Inferior parietal cortex (tissue), 1 donor: Measurements from ENCODE around the gene TRIM52.

Experiments
- DNase-seq: peaks from one replicate; pipeline ENCODE4 v3.0.0-alpha.2; 2016; ENCODE audit errors: extremely low spot score

Gene TRIM52

DNA sequence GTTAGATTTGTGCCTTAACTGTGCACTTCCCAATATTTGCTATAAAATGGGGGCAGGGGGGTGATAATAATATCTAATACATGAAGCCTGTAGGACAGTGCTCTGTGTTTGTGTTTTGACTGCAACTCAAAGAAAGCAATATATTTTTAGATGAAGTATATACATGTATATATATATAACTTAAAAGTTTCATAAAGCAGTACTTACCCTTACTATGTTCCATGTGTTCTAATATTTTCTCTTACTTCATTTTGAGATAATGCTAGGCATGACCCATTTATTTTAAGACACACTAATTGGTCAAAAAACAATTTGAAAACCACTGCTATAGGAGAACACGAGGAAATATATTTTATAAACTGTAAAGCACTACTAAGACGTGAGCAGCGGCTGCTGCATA is 2.4 kb downstream of the TRIM52 start:
- DNase-seq: no peak

DNA sequence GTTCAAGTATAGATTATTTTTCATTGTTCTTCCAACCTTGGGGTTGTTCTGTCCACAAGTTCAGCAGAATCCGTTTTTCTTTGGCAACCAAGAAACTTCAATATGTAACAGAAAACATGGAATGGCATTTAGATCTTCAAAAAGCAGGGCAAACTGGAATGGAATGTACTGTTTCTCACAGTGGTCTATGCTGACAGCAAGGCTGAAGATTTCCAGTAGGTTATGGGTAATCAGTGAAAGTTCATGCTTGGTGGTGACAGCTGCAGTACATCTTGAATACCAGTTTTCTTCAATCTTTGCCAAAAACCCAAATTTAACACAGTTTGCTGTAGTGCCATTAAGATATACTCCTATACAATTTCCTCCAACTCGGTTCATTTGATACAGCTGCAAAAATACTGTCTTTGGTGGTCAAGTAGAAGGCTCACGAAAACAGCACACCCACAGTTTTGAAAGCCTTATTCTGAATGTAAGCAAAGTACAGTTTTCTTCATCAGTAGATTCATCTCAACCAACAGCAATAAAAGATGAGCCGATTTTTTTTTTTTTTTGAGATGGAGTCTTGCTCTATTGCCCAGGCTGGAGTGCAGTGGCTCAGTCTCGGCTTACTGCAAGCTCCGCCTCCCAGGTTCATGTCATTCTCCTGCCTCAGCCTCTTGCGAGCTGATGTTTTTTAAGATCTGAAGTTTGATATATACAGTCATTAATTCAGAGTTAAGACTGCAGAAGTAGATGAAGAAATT is 4.9 kb downstream of the TRIM52 start:
- no peak for DNase-seq

DNA sequence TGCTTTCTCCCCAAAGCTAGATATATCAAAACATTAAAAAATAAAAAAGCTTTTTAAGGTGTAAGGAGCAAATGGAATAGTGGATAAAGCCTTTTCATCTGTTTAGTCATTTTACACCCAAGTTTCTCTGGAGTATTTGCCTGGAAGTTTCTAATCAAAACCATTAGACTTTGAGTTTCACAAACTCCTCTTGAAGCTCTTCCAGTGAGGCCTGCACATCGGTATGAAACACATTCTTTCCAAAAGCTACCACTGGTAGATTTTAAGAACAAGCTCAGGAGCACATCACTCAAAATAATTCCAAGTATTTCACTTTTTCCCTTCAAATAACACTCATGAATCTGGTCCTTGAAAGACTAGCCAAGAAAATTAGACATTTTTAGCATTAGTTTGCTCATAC is 5.7 kb downstream of the TRIM52 start:
- no peak for DNase-seq

DNA sequence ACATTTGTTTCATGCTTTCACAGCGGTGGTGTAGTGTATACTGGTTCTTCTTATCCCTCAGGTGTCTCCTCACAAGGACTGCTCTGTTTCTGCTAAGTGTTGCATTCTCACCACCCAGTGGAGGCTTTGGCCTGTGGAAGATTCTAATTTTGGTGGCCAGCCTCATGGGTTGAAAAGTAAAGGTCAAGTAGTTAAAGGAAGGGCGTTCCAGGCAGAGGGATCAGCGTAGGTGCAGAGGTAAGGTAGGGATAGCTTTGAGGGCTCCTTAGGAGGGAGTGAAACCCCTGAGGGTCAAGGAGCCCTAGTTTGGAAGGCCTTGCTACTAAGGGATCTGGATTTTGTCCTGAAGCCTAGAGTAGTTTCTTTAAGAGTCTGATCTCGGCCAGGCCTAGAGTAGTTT is 12.7 kb downstream of the TRIM52 start:
- no peak for DNase-seq

DNA sequence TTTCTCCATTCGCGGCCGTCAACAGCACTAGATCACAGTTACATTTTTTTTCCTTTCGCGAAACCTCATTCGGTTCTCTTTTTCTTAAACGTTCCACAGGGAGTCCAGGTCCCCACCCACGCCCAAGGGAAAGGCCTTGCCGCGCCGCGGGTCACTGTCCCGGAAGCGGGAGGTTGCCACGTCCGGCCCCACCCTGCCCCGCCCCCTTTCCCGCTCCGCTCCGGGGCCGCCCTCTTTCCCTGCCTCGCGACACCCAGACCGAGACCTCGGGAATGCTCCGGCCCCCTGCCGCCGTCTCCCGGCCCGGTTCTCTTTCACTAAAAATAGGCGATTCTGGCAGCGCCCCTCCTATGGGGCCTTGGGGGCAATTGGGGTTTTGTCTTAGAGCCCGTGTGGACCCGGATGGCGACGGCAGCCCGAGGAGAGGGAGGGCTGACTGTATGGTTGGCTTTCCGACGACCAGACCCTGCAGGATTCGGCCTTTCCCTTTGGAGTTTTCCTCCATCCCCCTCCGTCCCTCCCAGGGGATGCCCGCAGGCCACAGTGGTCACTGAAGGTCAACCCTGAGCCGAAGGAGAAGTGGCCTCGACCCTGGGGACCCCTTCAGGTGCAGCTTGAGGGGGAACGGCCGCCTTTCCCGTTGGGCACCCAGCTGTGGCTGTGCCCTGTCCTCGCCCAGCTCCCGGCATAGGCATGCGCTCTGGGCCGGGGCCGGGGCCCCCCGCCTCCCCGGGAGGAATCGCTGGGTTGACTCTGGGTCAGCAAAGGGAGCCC is 14.5 kb downstream of the TRIM52 start:
- peak; percentile 83 for DNase-seq

DNA sequence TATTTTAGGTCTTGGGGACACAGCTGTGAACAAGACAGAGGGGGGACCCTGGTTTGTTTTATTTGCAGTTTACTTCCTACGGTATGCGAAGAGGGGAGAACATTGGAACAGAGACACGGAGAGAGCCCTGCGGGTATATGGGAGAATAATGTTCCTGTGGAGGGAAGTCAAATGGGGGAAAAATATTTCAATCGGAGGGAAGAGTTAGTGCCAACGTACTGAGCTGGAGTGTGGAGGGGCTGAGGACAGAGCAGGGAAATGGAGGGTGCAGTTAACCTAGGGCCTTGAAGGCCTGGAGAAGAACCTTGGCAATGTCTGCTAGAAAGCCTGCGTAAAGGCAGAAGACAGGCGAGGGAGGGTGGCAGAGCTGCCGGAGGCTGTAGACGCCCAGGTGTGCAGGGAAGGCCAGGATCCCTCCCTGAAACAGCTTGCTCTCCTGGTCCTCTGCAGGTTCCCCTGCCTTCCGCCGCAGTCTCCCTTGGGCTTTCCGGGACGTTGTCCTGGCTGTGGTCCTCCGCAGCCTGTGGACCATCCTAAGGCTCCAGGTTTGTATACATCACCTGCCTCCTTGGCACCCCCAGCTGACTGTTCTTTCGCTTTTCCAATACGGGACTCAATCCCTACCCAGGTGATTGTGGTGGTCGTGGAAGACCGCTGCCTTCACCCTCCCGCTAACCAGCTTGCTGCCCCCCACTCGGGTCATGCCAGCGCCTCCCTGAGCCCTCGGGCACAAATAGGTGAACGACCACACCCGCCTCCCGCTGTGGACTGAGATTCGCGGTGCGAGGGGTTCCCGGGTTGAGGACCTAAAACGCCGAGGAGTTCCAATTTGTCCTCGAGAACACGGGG is 15.3 kb downstream of the TRIM52 start:
- no peak for DNase-seq

DNA sequence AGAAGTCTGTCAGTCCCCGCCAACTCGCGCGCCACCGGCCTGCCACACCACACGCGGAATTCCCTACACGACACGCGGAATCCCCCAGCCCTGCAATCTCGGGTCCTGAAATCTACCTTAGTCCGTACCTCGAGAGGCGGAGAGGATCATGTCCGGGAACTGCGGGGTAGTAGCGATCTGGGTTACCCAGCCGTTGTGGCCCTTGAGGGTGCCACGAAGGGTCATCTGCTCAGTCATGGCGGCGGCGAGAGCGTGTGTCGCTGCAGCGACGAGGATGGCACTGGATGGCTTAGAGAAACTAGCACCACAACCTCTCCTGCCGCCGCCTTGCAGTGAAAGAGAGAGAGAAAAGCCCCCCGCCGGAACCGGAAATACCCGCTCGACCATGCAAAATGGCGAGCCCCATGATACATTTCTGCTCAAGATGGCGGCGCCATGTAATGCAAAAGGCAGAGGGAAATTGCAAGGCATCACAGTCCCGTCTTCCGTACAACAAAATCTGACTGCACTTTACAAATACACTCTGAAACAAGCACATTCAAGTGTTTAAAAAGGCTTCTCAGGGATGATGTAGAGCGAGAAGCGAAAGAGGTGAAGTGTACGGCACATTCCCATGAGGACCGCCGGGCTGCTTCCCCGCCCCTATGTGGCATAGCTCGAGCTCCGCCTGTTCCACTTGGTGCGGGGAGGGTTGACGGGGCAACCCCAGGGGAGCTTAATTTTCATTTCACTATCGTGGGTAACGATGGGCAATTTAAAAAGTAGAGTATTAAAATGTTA is 17.2 kb downstream of the TRIM52 start, which contains the start of gene RACK1:
Gene RACK1 (minus strand): TSS at position 343 of the 780 bp plus-strand sequence. CDS start 106 bp downstream, at position 237.
- DNase-seq: peak; percentile 95

DNA sequence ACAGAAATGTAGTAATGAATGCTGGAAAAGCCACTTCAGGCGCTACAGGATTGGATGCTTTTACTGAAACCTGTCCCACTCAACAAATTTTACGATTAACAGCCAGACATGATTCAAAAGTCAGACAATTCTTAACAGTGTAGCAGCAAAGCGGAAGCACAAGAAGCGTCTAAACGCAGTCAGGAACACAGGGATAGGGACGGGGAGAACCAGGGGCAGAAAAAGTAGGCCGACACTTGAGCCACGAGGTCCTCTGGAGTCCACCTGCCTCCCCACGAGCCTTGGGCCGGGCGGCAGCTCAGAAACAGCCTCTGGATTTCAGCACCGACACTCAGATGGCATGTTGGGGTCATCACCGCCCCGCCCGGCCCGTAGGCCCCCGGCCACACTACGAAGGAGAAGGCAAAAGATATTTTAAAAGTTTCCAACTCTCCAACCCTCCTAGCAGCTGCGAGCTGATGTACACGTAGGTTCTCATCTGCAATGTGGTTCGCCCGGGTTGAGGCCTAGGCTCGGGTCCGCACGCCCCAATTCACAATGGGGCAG is 17.9 kb downstream of the TRIM52 start:
- DNase-seq: no peak

DNA sequence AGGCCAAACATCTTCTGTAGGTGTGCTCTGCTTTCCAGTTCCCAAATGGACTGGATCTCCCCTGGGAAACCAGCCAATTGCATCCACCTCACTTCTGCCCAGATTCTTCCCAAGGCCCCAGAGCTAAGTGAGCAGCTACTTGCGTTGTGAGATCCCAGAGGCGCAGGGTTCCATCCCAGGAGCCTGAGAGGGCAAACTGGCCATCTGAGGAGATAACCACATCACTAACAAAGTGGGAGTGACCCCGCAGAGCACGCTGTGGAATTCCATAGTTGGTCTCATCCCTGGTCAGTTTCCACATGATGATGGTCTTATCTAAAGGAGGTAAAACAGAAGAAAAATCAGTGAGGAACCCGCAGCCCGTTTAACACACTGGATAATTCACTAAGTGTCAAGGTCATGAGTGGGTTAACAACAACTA is 18.9 kb downstream of the TRIM52 start:
- DNase-seq: no peak

DNA sequence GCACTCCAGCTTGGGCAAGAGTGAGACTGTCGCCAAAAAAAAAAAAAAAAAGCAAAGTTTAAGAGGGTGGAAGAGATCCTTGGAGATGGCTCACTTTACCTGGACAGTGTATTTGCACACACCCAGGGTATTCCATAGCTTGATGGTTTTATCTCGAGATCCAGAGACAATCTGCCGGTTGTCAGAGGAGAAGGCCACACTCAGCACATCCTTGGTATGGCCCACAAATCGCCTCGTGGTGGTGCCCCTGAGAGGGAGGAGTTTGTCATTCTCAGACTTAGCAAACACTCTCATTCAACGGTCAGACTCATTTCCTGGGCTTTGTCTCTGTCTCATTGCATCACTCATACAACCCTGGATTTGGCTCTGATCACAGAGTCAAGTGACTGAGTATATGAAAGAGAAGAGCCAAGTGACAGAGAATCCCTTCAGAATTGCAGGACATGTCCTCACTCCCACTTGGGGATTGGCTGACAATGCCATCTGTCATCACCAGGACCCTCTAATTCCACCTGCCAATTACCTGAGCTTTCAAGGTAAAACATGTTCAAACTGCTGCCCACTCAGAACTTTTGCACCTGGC is 19.5 kb downstream of the TRIM52 start:
- no peak for DNase-seq

DNA sequence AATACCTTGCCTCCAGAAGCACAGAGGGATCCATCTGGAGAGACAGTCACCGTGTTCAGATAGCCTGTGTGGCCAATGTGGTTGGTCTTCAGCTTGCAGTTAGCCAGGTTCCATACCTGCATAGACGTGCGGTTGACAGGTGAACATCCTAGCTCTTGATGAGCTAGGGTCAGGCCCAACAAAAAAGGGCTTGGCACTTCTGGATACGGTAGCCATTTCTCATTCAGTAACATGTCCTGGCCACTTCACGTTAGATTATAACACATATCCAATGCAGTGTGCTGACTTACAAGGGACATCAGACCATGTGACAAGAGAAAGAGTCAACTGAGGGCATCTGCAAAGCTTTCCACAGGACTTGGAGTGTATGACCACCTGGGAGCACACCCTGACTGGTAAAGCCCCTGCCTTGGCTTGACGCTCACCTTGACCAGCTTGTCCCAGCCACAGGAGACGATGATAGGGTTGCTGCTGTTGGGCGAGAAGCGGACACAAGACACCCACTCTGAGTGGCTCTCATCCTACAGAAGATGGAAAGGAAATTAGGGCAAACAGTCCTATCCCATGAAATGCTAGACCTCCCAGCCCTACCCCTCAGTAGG is 21.8 kb downstream of the TRIM52 start:
- no peak for DNase-seq

DNA sequence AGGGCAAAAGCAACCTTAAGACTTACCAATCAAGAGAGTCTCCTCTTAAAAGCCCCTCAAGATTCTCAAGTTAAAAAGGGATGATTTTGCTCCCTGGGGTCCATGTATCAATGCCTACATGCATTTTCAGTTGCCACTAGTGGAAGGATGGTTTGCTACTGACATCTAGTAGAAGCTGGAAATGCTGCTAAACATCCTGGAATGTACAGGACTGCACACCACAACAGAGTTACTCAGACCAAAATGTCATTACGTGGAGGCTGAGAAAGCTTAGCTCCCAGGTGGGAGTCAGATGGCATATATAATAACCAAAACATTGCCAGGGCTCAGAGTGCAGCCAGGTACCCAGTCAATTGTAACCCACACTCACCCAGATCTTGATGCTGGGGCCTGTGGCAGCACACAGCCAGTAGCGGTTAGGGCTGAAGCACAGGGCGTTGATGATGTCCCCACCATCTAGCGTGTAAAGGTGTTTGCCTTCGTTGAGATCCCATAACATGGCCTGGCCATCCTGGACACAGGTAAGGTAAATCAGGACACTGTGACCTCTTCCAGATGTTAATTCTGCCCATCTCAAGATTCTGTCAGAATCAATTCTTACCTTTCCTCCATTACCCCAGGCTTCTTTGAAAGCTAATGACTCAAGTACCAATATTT is 23.1 kb downstream of the TRIM52 start:
- DNase-seq: no peak

DNA sequence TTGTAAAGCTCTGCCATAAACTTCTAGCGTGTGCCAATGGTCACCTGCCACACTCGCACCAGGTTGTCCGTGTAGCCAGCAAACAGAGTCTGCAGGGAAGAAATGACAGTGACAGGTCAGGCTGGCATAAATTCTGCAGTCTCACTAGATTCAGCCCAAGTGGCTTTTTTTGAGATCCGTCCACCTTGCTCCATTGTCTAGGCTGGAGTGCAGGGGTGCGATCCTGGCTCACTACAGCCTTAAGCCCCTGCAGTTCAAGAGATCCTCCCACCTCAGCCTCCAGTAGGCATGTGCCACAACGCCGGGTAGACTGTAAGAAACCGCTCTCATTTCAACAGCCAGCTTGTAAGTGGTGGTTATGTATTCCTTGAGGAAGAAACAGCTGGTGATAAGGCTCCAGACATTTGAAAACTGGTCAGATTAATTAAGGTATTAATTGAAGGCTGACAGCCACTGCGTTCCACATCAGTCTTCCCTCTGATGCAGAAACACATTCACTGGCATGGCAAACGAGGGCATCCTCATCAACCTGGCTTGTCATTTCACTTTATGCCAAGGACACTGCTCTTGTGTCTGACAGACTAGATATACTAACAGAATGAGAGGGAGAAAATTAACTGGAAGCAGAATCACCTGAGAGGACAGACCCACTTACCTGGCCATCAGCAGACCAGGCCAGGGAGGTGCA is 23.8 kb downstream of the TRIM52 start:
- DNase-seq: no peak

DNA sequence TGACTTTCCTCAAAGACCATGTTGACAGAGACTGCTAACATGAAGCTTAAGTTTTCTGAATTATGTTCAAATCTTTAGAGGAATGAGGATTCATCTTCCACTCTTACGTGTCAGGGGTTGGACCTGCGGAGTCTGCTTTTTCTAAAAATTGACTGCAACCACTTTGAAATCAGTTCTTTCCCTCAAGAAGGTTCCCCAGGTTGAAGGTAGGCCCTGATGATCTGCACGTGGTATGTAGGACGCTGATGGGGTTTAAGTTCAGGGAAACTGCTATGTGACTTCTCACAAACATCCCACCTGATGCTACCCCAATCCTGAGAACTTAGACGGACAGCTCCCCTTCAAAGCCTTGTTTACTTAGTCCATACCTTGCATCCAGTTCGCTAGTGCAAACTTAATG is 24.5 kb downstream of the TRIM52 start:
- no peak for DNase-seq

DNA sequence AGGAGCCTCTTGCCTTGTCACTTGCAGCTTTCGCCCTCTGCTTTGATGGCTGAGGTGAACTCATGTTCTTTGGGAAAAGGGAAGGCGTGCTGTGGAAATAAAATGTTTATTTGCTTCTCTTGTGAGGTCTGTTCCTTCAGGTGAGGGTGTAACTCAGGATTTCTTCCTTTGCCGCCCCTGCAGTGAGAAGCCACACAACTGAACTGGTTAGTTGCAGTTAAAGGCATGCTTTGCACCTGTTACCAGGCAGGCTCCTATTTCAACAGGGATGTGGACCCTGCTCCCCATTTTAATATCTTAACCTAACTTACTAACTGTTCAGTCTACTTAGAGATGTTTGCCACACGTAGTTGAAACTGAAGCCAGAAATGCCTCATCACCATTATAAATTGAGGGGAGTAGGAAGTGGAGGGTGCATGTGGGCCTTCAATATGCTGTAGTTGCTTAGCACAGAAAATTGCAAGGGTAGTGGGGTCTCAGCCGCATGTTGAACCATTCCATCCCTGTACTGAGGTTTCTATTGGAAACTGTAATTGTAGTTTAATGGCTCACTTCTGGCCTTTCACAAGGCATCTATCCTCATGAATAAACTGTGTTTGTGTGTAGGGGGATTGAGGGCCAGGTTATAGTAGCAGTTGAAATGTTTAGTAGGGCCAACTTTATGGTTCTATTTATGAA is 25.1 kb downstream of the TRIM52 start:
- no peak for DNase-seq

DNA sequence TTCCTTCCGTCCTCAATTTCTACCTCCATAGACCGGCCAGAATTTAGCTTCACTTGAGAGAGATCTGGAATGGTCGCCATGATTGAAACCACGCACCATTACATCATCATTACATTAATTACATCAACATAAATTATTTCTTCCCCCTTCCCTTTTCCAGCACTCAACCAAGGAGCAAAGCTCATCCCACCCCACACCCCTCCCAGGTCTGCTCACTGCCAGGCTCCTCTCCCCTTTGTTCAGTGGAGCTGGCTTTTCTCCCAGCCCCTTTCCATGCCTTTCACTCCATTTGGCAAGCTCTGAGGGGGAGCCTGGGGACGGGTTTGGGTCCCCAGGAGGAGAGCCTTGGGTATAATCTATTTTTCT is 25.6 kb downstream of the TRIM52 start:
- no peak for DNase-seq

DNA sequence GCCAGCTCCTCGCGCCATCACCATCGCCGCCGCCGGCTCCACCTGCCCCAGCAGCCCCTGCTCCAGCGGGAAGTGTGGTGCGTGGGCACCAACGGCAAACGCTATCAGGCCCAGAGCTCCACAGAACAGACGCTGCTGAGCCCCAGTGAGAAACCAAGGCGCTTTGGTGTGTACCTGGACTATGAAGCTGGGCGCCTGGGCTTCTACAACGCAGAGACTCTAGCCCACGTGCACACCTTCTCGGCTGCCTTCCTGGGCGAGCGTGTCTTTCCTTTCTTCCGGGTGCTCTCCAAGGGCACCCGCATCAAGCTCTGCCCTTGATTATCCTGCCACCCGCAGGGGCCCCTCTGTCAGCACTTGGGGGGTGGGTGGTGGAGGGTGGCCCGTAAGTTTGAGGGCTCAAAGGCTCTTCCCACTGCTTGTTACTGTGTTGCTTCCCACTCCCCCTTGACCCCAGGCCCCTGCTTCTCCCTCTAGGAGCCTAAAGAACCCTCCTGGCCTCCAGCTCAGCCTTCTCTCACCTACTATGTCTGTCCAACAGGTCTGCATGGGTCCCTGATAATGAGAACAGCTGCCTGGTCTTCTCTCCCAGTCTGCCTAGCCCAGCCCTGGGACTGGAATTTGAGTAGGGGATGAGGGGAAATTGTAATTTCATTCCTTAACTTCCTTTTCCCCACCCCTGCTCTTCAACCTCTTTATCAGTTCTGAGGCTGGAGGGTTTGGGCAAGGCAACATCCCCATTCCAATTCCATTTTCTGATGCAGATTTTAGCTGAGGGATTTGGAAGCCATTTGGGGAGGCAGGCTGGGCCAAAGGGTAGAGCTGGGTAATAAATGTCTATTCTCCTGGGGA is 26.3 kb downstream of the TRIM52 start:
- no peak for DNase-seq
